HL-60 (cell line): ENCODE results near the gene FNDC1.

Source experiments
- CTCF ChIP-seq: IDR thresholded peaks from one replicate; pipeline ENCODE4 v1.5.1; 2011; ENCODE audit warnings: low read length, control low read depth, inconsistent platforms; ENCODE audit not compliant: insufficient read depth
- GABPA ChIP-seq: IDR thresholded peaks from 2 replicates; pipeline ENCODE4 v1.6.1; 2012; ENCODE audit warnings: low read depth
- POLR2AphosphoS5 ChIP-seq: IDR thresholded peaks from 2 replicates; pipeline ENCODE4 v1.6.1; 2012; ENCODE audit warnings: low read depth
- REST ChIP-seq: IDR thresholded peaks from 2 replicates; pipeline ENCODE4 v1.6.1; 2012; ENCODE audit warnings: low read depth; ENCODE audit not compliant: insufficient replicate concordance
- SPI1 ChIP-seq: IDR thresholded peaks from 2 replicates; pipeline ENCODE4 v1.6.1; 2012; ENCODE audit warnings: low read depth, mild to moderate bottlenecking, borderline replicate concordance

- TF ChIP-seq CTCF (no peak), GABPA (no peak), POLR2AphosphoS5 (no peak), REST (no peak), SPI1 (no peak)
Observed at GRCh38 chr6:159204605-159205004, 35.4 kb downstream of the FNDC1 start.
